ENCODE results near the gene CTIF.

Gene CTIF

DNA sequence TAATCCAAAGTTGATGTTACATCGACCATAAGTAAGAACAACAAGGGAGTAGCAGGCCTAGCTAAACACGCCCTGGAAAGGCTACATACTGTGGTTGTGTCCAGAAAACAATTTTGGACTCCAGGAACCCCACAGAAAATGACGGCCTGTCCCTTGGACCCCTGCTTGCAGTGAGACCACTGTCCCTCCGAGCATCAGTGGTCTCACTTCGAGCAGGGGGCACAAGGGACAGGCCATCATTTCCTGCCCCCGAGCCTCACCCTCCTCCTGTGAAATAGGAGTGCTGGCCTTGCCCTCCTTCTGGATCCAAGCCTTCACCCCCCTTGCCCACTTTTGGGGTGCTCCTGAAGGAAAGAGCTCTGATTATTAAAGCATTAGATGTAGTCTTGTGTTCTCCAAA, 144.4 kb downstream of the CTIF start:
- TF ChIP-seq, protein P1, sequence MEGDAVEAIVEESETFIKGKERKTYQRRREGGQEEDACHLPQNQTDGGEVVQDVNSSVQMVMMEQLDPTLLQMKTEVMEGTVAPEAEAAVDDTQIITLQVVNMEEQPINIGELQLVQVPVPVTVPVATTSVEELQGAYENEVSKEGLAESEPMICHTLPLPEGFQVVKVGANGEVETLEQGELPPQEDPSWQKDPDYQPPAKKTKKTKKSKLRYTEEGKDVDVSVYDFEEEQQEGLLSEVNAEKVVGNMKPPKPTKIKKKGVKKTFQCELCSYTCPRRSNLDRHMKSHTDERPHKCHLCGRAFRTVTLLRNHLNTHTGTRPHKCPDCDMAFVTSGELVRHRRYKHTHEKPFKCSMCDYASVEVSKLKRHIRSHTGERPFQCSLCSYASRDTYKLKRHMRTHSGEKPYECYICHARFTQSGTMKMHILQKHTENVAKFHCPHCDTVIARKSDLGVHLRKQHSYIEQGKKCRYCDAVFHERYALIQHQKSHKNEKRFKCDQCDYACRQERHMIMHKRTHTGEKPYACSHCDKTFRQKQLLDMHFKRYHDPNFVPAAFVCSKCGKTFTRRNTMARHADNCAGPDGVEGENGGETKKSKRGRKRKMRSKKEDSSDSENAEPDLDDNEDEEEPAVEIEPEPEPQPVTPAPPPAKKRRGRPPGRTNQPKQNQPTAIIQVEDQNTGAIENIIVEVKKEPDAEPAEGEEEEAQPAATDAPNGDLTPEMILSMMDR (IDR thresholded peaks at IDR 0.05; ENCODE audit: insufficient read depth, low read length, missing control alignments): no peak
- POLR2A ChIA-PET: no interaction called here
- CTCF ChIA-PET: interaction anchor here (5.9 kb wide), 1 partner anchor 8 kb away, joined by 44 read pairs; no protein-coding TSS in a partner anchor
- no peak for DNase-seq (ENCODE audit: low read depth, low spot score)
- no peak overlapping the region for H3K4me3 ChIP-seq (ENCODE audit: low read depth, low read length)

DNA sequence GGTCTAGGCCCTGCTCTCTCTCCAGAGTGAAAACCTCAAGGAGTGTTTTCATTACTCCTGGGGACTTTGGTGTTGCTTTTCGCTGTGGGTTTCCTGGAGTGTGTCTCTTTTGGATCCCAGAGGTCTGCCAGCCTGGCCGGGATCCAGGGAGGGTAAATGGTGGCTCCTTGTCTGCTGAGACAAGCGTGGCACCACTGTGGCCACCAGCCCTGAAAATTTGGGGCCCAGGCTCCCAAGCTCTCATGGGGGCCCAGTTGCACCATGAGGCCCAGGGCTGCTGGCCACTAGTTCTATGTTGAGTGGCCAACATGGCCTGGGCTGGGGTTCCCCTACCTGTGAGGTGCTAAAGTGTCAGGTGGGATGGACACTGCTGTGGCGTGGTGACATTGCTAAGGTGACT, 144.8 kb downstream of the CTIF start:
- TF ChIP-seq, protein P1 (IDR thresholded peaks at IDR 0.05; ENCODE audit: insufficient read depth, low read length, missing control alignments): no peak
- ChIA-PET CTCF (interaction anchor here (5.9 kb wide), 1 partner anchor 8 kb away, joined by 44 read pairs; no protein-coding TSS in a partner anchor), POLR2A (no interaction called here)
- H3K4me3 ChIP-seq (ENCODE audit: low read depth, low read length): no peak overlapping the region
- DNase-seq (ENCODE audit: low read depth, low spot score): no peak

DNA sequence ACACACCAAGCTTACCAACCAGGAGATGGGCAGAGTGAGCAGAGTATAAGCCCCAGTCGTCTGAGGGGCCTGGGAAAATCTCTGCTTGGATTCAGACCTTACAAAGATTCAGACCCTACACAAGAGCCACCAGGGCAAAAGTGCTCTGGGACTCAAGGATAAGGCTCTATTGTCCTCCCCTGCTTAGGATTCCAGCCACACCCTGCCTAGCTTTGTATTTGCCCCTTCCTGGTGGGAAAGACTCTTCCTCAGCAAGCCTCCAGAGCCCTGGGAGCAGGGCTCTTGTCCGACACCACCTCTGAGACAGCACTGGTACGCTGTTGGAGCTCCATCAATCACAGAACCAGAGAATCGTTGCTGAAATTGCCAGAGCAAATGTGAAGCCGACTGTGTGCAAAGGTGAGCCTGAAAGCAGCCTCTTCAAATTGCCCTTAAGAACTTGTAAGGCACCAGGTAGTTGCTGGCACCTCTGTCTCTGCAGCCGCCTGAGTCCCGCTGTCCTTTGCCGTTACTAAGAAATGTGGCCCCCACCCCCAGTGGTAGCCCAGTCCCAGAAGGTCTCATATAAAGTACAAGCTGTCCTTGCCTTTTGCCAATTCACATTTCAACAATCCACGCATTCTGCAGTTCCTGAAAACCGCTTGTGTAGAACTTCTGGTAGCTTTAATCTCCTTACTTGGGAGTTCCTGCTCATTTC, 148.7 kb downstream of the CTIF start:
- DNase-seq (ENCODE audit: low read depth, low spot score): no peak
- TF ChIP-seq, protein P1 (IDR thresholded peaks at IDR 0.05; ENCODE audit: insufficient read depth, low read length, missing control alignments): no peak
- CTCF ChIA-PET: interaction anchor here (2.9 to 5.9 kb wide), 2 partner anchors 12 to 212 kb away, joined by 11 to 44 read pairs; no protein-coding TSS in a partner anchor
- POLR2A ChIA-PET: no interaction called here
- no peak overlapping the region for H3K4me3 ChIP-seq (ENCODE audit: low read depth, low read length)

DNA sequence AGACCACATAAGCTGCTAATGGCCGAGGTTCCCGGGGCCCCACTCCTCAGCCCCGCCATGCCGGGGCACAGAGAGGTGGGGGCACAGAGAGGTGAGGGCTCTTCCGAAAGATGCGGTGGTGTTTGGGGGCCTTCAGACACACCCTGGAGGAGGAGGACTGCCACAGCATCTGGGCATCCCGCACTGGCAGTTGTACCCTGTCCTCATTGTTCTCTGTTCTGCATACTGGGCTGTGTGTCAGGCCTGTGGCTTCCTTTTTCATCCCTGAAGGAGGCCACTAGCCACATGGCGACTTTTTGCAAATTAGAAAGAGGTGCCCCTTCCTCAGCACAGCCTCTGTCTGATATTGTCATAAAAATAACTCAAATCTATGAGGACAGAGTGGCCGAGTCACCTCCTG, 150.1 kb downstream of the CTIF start:
- H3K4me3 ChIP-seq (ENCODE audit: low read depth, low read length): no peak overlapping the region
- ChIA-PET CTCF (interaction anchor here (0.9 to 2.9 kb wide), 3 partner anchors 12 to 213 kb away, joined by 3 to 11 read pairs (median 4); no protein-coding TSS in a partner anchor), POLR2A (no interaction called here)
- TF ChIP-seq, protein P1 (IDR thresholded peaks at IDR 0.05; ENCODE audit: insufficient read depth, low read length, missing control alignments): no peak
- DNase-seq (ENCODE audit: low read depth, low spot score): no peak

DNA sequence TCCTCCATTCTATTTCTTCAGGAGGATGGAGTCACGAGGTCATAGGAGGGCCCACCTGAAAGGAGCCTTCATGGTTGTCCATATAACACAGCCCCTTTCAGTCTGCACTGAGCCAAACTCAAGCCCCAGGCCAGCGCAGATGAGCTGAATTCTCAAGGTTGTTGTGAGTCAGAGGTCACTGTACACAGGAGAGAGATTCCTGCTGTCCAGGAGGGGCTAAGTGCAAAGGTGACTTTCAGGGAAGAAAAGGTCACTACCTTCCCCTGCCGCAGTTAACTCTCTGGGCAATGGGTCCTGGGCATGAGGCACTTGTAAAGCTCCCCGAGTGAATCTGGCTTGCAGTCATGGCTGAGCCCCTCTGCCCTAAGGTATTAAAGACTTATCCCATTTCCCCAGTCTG, 150.7 kb downstream of the CTIF start:
- POLR2A ChIA-PET: no interaction called here
- no peak for DNase-seq (ENCODE audit: low read depth, low spot score)
- TF ChIP-seq, protein P1 (IDR thresholded peaks at IDR 0.05; ENCODE audit: insufficient read depth, low read length, missing control alignments): no peak
- no peak overlapping the region for H3K4me3 ChIP-seq (ENCODE audit: low read depth, low read length)
- CTCF ChIA-PET: interaction anchor here (0.8 to 2.9 kb wide), 4 partner anchors 13 to 214 kb away, joined by 3 to 11 read pairs (median 4); no protein-coding TSS in a partner anchor

DNA sequence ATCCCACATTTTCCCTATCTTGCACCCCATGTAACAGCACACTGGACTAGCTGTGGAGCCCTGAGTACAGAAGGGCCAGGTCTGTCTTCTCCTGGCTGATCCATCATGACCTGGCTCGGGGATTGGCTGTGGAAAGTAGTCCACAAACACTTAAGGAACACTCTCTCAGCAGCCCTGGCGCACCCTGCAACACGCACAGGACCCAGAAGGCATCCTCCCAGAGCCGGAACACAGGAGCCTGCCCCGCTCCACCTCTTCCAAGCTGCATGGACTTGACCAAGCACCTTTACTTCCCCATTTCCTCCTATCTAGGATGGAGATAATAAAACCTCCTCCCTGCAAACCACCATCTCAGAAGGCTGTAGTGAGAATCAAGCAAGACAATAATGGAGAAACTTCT, 151.7 kb downstream of the CTIF start:
- ChIA-PET CTCF (interaction anchor here (0.8 to 2.9 kb wide), 2 partner anchors 16 to 215 kb away, joined by 4 to 11 read pairs; no protein-coding TSS in a partner anchor), POLR2A (no interaction called here)
- TF ChIP-seq, protein P1 (IDR thresholded peaks at IDR 0.05; ENCODE audit: insufficient read depth, low read length, missing control alignments): no peak
- no peak overlapping the region for H3K4me3 ChIP-seq (ENCODE audit: low read depth, low read length)
- no peak for DNase-seq (ENCODE audit: low read depth, low spot score)
